Stimulated activated CD8-positive, alpha-beta memory T cell treated with anti-CD3 and anti-CD28 coated beads, Interleukin-15, amount 100 ng/mL, for 1 hour (primary cell): ENCODE results near the gene FCGR1A.
"Not testable (repeated sequence)": the region's sequence is repeated elsewhere in the genome, so short reads cannot be mapped to it uniquely, and the experiment has no call there.

Experiments
- DNase-seq: peaks from one replicate; pipeline ENCODE4 v3.0.0-alpha.2; 2020; ENCODE audit warnings: low read depth

FCGR1A gene

DNA sequence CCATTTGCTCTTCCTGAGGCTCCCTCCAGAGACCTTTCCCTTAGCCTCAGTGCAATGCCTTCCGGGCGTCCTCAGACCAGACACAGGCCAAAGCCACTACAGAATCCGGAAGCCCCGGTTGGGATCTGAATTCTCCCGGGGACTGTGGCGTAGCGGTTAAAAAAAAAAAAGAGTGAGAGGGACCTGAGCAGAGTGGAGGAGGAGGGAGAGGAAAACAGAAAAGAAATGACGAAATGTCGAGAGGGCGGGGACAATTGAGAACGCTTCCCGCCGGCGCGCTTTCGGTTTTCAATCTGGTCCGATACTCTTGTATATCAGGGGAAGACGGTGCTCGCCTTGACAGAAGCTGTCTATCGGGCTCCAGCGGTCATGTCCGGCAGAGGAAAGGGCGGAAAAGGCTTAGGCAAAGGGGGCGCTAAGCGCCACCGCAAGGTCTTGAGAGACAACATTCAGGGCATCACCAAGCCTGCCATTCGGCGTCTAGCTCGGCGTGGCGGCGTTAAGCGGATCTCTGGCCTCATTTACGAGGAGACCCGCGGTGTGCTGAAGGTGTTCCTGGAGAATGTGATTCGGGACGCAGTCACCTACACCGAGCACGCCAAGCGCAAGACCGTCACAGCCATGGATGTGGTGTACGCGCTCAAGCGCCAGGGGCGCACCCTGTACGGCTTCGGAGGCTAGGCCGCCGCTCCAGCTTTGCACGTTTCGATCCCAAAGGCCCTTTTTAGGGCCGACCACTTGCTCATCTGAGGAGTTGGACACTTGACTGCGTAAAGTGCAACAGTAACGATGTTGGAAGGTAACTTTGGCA, 50.0 kb downstream of the FCGR1A start:
- not testable (repeated sequence) for DNase-seq

DNA sequence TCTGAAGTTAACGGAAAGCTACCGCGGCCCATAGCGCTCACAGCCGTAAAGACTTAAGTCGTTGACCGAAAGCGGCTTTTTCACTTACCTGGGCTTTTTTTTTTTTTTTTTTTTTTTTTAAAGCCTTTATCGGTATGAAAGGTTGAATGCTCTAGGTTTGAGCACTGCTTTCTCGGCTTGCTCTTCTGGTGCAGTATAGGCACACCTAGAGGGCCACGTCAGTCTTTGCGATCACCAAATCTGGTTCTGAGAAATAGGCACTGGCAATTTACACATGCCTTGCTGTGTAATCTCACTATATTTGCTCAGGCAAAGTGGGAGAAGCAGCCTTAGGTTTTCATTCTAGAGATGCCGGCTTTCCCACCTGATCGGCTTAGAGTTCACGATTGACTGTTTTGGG, 50.6 kb downstream of the FCGR1A start:
- not testable (repeated sequence) for DNase-seq

GRCh38 chr1:149841149-149841548, 58.7 kb downstream of the FCGR1A start:
- not testable (repeated sequence) for DNase-seq
